IMR-90 (cell line): ENCODE measurements around the gene NPIPB2.

ENCODE experiments used
- CTCF ChIP-seq: conservative IDR thresholded peaks from 2 replicates; pipeline ENCODE4 v1.5.1; 2012; ENCODE audit warnings: mild to moderate bottlenecking, low read depth, low read length, improper control_type of control experiment
- MAFK ChIP-seq: IDR thresholded peaks from 2 replicates; pipeline ENCODE4 v1.6.1; 2012; ENCODE audit warnings: low read depth, low read length, improper control_type of control experiment
- NFE2L2 ChIP-seq: fragments of 150-350 bp; IDR thresholded peaks from 2 replicates; pipeline ENCODE4 v1.6.1; 2016; ENCODE audit warnings: low read depth, mild to moderate bottlenecking, low read length
- POLR2A ChIP-seq: IDR thresholded peaks from 2 replicates; pipeline ENCODE4 v1.6.1; 2012; ENCODE audit warnings: mild to moderate bottlenecking, low read depth, low read length
- RAD21 ChIP-seq: IDR thresholded peaks from 2 replicates; pipeline ENCODE4 v1.6.1; 2012; ENCODE audit warnings: low read length, improper control_type of control experiment
- RCOR1 ChIP-seq: IDR thresholded peaks from 2 replicates; pipeline ENCODE4 v1.6.1; 2012; ENCODE audit warnings: mild to moderate bottlenecking, low read length, improper control_type of control experiment; ENCODE audit not compliant: insufficient replicate concordance
- RFX5 ChIP-seq: IDR thresholded peaks from 2 replicates; pipeline ENCODE4 v1.8.0; 2012; ENCODE audit warnings: low read depth, mild to moderate bottlenecking, low read length, moderate library complexity
- SMC3 ChIP-seq: fragments of 150-350 bp; IDR thresholded peaks from 2 replicates; pipeline ENCODE4 v1.6.1; 2016; ENCODE audit warnings: low read depth, mild to moderate bottlenecking, antibody characterized with exemption, low read length, moderate library complexity

DNA sequence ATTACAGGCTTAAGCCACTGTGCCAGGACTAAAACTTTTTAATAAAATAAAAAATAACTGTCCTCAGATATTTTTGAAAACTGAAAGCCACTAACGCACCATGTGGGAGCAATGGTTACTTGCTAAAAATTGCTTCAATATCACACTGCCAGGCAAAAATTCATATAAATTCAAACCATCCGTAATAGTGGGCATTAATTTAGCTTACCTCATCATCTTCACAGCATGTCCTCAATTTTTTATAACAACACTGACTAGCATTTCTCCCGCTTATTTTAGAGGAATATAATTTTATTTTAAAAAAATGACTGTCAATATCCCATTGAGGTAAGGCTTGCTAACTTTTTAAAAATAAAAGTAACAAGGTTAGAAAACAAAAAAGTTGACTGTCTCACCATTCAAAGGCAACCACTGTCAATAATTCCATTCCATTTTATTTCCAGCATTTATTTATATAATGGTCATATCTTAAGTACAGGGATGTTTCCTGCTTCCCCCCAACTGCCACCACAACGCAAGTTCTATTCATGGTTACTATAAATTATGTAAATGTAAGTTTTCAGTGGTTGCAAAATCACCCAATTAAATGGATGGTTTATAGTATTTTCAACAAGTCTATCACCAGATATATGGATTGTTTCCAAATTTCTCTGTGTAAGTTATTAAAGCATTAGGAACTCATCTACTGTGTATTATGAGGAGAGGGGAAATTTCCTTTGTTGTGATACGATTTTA, 51.4 kb downstream of the NPIPB2 start:
- TF ChIP-seq CTCF = no peak
- no peak for TF ChIP-seq NFE2L2
- no peak for TF ChIP-seq POLR2A
- TF ChIP-seq SMC3 = no peak
- no peak for TF ChIP-seq RFX5
- TF ChIP-seq RCOR1 = no peak
- no peak for TF ChIP-seq RAD21
- 0 out of 2 replicates have a peak, but pooled peaks have one; percentile 13 for TF ChIP-seq MAFK
